WTC11 (cell line): ENCODE results near the gene RNF4. TPM values are rescaled to one million over a fixed set of nuclear protein-coding genes. Genes with fewer than 3 reads are reported as not detected.
"Not testable (repeated sequence)": the region's sequence is repeated elsewhere in the genome, so short reads cannot be mapped to it uniquely, and the experiment has no call there.

Experiments
- ATAC-seq: fragments of 200-7000 bp; cut with Tn5 transposase; 2 replicates; pipeline ENCODE4 v1.10.0; 2021; ENCODE audit warnings: mild to moderate bottlenecking, moderate library complexity
- CTCF ChIA-PET: fragments of 300-600 bp; sonication (Branson Sonifier 250); formaldehyde crosslinking; loops from one replicate; lab custom pipeline; 2021; ENCODE audit warnings: antibody characterized with exemption; lab: Charles Lee
- POLR2A ChIA-PET: fragments of 350-600 bp; sonication (Branson Sonifier 250); formaldehyde crosslinking; loops from one replicate; lab custom pipeline; 2021; ENCODE audit warnings: antibody characterized with exemption; lab: Charles Lee
- DNase-seq: peaks from one replicate; pipeline ENCODE4 v3.0.0; 2021; ENCODE audit warnings: low spot score
- H3K27ac Mint-ChIP-seq: 2 replicates; pipeline ENCODE4 v1.8.0; 2021; ENCODE audit warnings: mixed read lengths
- H3K27me3 Mint-ChIP-seq: 2 replicates; pipeline ENCODE4 v1.8.0; 2021; ENCODE audit warnings: low read depth, mild to moderate bottlenecking, moderate library complexity, mixed read lengths
- H3K36me3 Mint-ChIP-seq: 2 replicates; pipeline ENCODE4 v1.8.0; 2021; ENCODE audit warnings: mixed read lengths
- H3K4me1 Mint-ChIP-seq: 2 replicates; pipeline ENCODE4 v1.8.0; 2022; ENCODE audit warnings: mixed read lengths
- H3K4me3 Mint-ChIP-seq: 2 replicates; pipeline ENCODE4 v1.8.0; 2021; ENCODE audit warnings: mild to moderate bottlenecking, moderate library complexity, mixed read lengths
- H3K9me3 Mint-ChIP-seq: 2 replicates; pipeline ENCODE4 v1.8.0; 2021; ENCODE audit warnings: mixed read lengths
- AR ChIP-seq: fragments of 250-450 bp; sonication (Bioruptor Pico); IDR thresholded peaks from 2 replicates; pipeline ENCODE4 v1.9.0; 2021; ENCODE audit warnings: mild to moderate bottlenecking
- ARID4B ChIP-seq: sonication (generic); formaldehyde crosslinking; IDR thresholded peaks from 2 replicates; pipeline ENCODE4 v1.8.0; 2023; ENCODE audit warnings: missing genetic modification reagents, mild to moderate bottlenecking, borderline replicate concordance
- ATF2 ChIP-seq: sonication (generic); formaldehyde crosslinking; IDR thresholded peaks from 2 replicates; pipeline ENCODE4 v1.8.1; 2022; ENCODE audit warnings: low read depth, missing genetic modification reagents, borderline replicate concordance
- ATF6 ChIP-seq: sonication (generic); formaldehyde crosslinking; IDR thresholded peaks from 2 replicates; pipeline ENCODE4 v1.8.1; 2023; ENCODE audit warnings: mild to moderate bottlenecking, missing genetic modification reagents
- CREM ChIP-seq: sonication (generic); formaldehyde crosslinking; IDR thresholded peaks from 2 replicates; pipeline ENCODE4 v1.8.1; 2022; ENCODE audit warnings: mild to moderate bottlenecking, missing genetic modification reagents, moderate library complexity
- E2F5 ChIP-seq: sonication (generic); formaldehyde crosslinking; IDR thresholded peaks from 2 replicates; pipeline ENCODE4 v1.8.1; 2022; ENCODE audit warnings: mild to moderate bottlenecking, moderate library complexity, missing genetic modification reagents
- ETV6 ChIP-seq: sonication (generic); formaldehyde crosslinking; IDR thresholded peaks from 2 replicates; pipeline ENCODE4 v1.8.1; 2022; ENCODE audit warnings: mild to moderate bottlenecking, missing genetic modification reagents
- FOXK1 ChIP-seq: sonication (generic); formaldehyde crosslinking; IDR thresholded peaks from 2 replicates; pipeline ENCODE4 v1.8.0; 2022; ENCODE audit warnings: mild to moderate bottlenecking, moderate library complexity, missing genetic modification reagents
- FOXP4 ChIP-seq: sonication (generic); formaldehyde crosslinking; IDR thresholded peaks from 2 replicates; pipeline ENCODE4 v1.8.0; 2022; ENCODE audit warnings: mild to moderate bottlenecking, missing genetic modification reagents
- HMGXB4 ChIP-seq: sonication (generic); formaldehyde crosslinking; IDR thresholded peaks from 2 replicates; pipeline ENCODE4 v1.8.1; 2023; ENCODE audit warnings: mild to moderate bottlenecking, moderate library complexity, missing genetic modification reagents
- RELA ChIP-seq: sonication (generic); formaldehyde crosslinking; IDR thresholded peaks from 2 replicates; pipeline ENCODE4 v1.8.1; 2022; ENCODE audit warnings: missing genetic modification reagents, mild to moderate bottlenecking, borderline replicate concordance
- SMAD4 ChIP-seq: sonication (generic); formaldehyde crosslinking; IDR thresholded peaks from 2 replicates; pipeline ENCODE4 v1.8.0; 2022; ENCODE audit warnings: mild to moderate bottlenecking, missing genetic modification reagents
- TP53 ChIP-seq: sonication (generic); formaldehyde crosslinking; IDR thresholded peaks from 2 replicates; pipeline ENCODE4 v1.8.1; 2023; ENCODE audit warnings: mild to moderate bottlenecking, missing genetic modification reagents
- total RNA-seq: library from RNA; stranded (reverse); gene quantifications from 3 replicates; pipeline ENCODE4 v1.2.3, GENCODE V29; 2021

RNF4 gene
- total RNA-seq, 1 experiment from 2014 or later = 87.3 TPM

- TF ChIP-seq AR (CRISPR knock-in tag) = no peak
Observed at GRCh38 chr4:2465032-2465431, 3.9 kb upstream of the RNF4 start (continued).

GRCh38 chr4:2465544-2465943 is 3.4 kb upstream of the RNF4 start:
- H3K27ac Mint-ChIP-seq, H3K36me3 Mint-ChIP-seq, POLR2A ChIA-PET, ATAC-seq, H3K4me3 Mint-ChIP-seq, H3K9me3 Mint-ChIP-seq, DNase-seq: not testable (repeated sequence)
- H3K27me3 Mint-ChIP-seq = peaks cover 27% of the 10 kb centered on the region
- H3K4me1 Mint-ChIP-seq = peaks cover 33% of the 10 kb centered on the region
- CTCF ChIA-PET = interaction anchor here (1.1 to 3.1 kb wide), 3 partner anchors 24 to 70 kb away, joined by 3 to 22 read pairs (median 3); no protein-coding TSS in a partner anchor

- ChIA-PET POLR2A (interaction anchor here (0.6 to 2.0 kb wide), 8 partner anchors 9 to 276 kb away, joined by 3 to 9 read pairs (median 3); partner anchors contain the start of gene FAM193A), CTCF (interaction anchor here (0.6 to 3.2 kb wide), 11 partner anchors 22 to 575 kb away, joined by 3 to 28 read pairs (median 4); partner anchors contain the start of genes CFAP99, TNIP2 and ZFYVE28)
- H3K4me1 Mint-ChIP-seq = peaks cover 31% of the 10 kb centered on the region
- peak overlapping the region; percentile 99 for H3K4me3 Mint-ChIP-seq
- peaks cover 31% of the 10 kb centered on the region for H3K36me3 Mint-ChIP-seq
- H3K27me3 Mint-ChIP-seq = no peaks in the 10 kb centered on the region
- ATAC-seq (peak; percentile 38), DNase-seq (peak; percentile 58)
- H3K27ac Mint-ChIP-seq = peak overlapping the region; percentile 89
- H3K9me3 Mint-ChIP-seq = no peaks in the 10 kb centered on the region
- TF ChIP-seq SMAD4 (CRISPR knock-in tag) (no peak), FOXP4 (CRISPR knock-in tag) (peak; percentile 23), ATF2 (CRISPR knock-in tag) (no peak), HMGXB4 (peak; percentile 70; the same call in 1 of the 2 replicates), FOXK1 (CRISPR knock-in tag) (peak; percentile 25; the same call in 1 of the 2 replicates), E2F5 (CRISPR knock-in tag) (0 out of 2 replicates have a peak, but pooled peaks have one; percentile 21), ETV6 (peak; percentile 62), ARID4B (peak; percentile 73; the same call in 1 of the 2 replicates), CREM (peak; percentile 49; the same call in 1 of the 2 replicates), RELA (CRISPR knock-in tag) (0 out of 2 replicates have a peak, but pooled peaks have one; percentile 20), TP53 (CRISPR knock-in tag) (0 out of 2 replicates have a peak, but pooled peaks have one; percentile 8), ATF6 (CRISPR knock-in tag) (no peak)
Observed at GRCh38 chr4:2469192-2469984, 482 bp downstream of the RNF4 start.
